OCI-M2 (cell line): ENCODE measurements around the gene SLTM.
"Not testable (repeated sequence)": the region's sequence is repeated elsewhere in the genome, so short reads cannot be mapped to it uniquely, and the experiment has no call there.

Experiments used
- DNase-seq: peaks from one replicate; lab custom pipeline; 2025; ENCODE audit not compliant: unreplicated experiment; lab: John Stamatoyannopoulos, UW

Gene SLTM

DNA sequence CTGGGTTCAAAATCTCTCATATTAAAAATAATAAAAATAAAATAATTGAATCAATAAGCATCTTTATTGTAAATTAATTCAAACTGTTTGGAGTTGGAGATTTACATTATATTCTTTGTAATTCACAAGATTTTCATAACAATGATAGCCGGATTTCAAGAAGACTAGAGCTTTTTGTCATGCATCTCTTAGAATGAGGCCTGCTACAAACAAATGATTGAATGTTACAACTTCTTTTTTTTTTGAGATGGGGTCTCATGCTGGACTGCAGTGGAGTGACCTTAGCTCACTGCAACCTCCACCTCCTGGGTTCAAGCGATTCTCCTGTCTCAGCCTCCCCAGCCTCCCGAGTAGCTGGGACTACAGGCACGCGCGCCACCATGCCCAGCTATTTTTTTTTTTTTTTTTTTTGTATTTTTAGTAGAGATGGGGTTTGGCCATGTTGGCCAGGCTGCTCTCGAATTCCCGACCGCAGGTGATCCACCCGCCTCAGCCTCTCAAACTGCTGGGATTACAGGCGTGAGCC lies 3.5 kb downstream of the SLTM start:
- DNase-seq, result no peak

DNA sequence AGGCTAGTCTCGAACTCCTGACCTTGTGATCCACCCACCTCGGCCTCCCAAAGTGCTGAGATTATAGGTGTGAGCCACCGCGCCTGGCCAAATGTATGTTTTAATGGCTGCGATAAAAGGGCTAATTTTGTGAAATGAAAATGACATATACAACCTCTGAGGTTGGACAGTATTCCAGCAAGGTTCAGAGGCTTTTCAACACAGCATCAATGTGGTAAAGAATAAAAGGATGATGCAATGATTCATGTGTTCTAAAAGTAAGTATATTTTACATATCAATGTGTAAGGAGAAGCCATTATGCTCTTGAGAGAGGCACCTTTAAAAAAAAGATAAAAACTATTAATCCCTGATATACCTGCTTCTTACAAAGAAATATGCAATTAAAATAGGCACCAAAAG lies 6.7 kb downstream of the SLTM start:
- no peak for DNase-seq

DNA sequence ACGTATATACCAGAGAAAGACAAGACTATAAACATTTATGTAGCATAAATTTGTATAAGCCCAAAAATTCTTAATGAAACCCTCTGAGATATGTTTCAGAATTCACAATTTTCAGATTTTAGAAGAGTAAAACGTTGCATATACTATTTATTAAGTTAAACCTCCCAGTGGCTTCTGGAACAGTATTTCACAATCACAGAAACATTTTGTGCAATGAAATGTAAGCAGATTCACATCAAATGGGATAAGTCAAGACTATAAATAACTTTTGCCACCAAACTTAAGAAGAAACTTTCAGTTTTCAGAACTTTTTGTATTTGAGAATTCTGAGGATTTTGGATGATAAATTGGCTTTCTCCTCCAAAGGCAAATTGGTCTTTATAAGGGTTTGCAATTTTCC lies 9.2 kb downstream of the SLTM start:
- DNase-seq, result no peak

DNA sequence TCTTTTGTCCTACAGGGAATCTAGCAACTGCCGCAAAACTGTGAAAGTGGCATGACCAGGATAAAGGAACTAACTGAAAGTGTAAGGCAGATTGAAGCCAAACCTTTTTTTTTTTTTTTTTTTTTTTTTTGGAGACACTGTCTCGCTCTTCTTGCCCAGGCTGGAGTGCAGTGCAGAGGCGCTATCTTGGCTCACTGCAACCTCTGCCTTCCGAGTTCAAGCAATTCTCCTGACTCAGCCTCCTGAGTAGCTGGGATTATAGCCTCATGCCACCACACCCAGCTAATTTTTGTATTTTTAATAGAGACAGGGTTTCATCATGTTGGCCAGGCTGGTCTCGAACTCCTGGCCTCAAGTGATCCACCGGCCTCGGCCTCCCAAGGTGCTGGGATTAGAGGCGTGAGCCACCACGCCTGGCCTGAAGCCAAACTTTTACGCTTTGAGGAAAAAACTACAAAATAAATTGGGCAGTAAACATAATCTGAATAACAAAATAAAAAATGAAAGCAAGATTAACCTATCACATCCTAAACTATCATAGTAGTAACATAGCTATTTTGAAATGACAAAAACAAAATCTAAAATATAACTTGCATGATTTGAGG lies 9.7 kb downstream of the SLTM start:
- no peak for DNase-seq

DNA sequence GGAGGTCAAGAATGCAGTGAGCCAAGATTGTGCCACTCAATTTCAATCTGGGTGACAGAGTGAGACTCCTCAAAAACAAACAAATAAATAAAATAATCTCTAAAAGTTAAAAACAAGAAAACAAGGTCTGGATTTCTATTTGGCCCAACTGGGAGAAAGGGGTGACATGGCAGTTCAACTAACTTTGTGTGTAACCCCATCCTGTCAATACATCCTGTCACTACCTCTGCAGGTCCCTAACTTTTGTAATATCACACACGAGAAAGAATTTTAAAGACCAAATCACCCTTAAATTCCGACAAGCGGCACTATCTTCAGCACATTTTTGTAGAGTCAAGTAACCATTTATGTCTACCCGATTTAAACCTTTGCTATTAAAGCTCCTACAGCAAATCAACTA lies 10.2 kb downstream of the SLTM start:
- no peak for DNase-seq

- DNase-seq, result no peak
These were observed 12.2 kb downstream of the SLTM start for GRCh38 chr15:58921267-58921790.

GRCh38 chr15:58920447-58920846 lies 13.0 kb downstream of the SLTM start:
- not testable (repeated sequence) for DNase-seq

DNA sequence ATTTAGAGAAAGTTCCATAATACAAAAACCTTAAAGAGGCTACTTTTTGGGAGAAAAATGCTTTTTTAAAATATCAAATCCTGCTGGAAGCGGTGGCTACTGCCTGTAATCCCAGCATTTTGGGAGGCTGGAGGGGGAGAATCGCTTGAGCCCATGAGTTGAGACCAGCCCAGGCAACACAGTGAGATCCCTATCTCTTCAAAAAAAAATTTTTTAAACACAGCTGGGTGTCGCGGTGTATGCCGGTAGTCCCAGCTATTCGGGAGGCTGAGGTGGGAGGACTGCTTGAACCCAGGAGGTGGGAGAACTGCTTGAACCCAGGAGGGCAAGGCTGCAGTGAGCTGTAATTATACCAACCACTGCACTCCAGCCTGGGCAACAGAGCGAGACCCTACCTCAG lies 14.2 kb downstream of the SLTM start:
- no peak for DNase-seq

DNA sequence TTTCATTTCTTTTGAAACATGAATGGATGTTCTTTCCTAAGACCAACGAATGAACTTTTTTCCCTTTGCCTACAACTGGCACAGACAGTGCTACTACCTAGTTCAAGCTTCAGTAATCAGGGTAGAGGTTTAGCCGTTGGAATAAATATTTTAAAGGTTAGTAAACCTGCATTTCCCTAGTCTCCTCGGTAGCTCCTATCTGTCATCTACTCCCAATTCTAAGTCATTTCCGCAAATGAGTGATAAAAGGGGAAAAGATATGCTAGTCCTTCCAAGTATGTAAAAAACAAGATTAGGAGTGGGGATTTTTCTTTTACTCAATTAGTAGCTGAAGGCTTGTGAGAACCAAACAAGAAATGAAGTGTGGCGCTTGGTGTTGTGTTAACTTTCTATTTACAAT lies 15.2 kb downstream of the SLTM start:
- DNase-seq, result no peak

- DNase-seq, result not testable (repeated sequence)
These were observed 15.8 kb downstream of the SLTM start for GRCh38 chr15:58917613-58918129.

DNA sequence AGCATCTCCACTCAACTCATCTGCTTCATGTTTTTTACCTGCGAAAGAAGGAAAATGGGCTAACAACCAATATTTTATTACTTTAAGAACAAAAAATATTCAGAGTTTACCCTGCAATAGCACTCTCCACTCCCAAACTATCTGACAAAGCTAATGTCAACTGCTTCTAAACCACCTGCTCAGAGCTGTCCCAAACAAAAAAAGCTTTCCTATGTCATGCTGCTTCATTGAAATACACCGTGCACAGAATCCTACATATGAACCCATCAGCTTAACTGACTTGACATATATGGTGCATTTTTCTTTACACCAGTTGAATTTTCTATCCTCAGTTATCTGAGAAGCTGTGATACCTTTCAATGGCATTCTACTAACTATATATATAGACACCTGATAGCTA lies 16.5 kb downstream of the SLTM start:
- no peak for DNase-seq

DNA sequence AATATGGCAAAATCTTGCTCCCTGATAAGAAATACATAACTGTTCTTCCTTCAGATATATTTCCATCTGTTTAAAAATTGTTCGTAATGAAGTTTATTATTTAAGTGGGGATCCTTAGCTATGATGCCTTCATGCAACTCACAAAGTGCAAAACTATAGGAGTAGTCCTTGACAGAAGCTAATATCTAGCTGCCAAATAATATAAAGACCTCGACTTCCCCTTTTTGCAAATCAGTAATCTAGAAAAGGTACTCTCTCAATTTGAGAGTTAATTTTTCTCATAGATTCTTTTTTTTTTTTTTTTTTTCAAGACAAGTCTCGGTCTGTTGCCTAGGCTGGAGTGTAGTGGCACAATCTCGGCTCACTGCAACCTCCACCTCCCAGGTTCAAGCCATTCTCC lies 23.0 kb downstream of the SLTM start:
- no peak for DNase-seq

- no peak for DNase-seq
These were observed 23.9 kb downstream of the SLTM start for GRCh38 chr15:58909616-58910015.

GRCh38 chr15:58908550-58909309 lies 24.7 kb downstream of the SLTM start:
- DNase-seq, result no peak

DNA sequence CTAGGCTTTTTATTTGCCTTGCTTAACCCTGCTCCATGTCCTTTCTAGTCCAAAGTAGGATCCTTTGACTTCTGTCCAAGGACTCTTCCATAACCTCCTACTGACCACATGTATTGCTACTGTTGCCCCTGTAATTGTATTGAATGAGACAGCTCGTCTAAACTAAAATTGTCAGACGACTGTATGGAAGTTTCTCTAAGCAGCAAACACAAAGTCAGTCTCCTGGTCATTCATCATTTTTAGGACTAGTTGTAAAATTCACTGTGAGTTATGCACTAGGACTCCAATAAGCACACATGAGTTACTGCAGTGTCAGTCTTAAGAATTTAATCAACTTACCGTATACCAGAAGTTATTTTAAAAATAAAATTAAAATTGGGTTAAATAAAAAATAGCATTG lies 32.8 kb downstream of the SLTM start:
- no peak for DNase-seq

DNA sequence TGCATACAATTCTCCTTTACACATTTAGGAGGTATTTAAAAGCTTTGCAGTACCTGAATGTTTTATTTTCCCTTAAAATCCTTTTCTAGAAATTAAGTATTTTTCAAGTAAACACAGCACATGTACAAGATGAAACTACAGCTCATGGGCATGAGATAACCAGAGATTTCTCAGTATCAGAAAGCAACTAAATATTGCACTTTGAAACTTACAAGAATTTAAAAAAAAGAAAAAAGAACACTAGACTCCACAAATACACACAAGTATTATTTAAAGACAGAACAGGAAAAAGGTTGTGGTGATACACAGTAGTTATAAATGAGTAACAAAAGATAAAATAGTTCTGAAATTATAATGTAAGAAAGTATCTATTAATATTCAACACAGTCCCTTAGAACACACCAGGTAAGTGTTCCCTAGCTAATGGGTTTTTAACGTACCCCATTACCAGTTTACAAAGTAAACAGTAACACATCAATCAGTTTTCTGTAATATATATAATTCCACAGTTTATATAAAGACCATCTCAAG lies 35.3 kb downstream of the SLTM start:
- DNase-seq, result no peak

DNA sequence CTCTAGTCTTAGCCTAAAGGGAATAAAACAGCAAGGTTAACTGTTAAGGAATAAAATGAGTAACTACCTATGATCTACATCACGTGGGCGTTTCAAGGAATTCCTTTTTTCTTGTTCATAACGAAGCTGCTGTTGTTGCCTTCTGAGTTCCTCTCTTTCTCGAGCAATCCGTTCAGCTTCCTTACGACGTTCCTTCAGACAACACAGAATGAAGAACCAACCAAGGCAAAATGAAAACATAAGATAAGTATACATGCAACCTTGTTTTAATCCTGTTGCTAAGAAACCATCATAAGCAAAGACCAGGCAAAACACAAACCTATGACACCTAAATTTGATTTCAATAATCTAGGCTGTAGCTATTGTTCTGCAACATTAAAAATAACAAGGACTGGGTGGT lies 44.1 kb downstream of the SLTM start:
- no peak for DNase-seq

GRCh38 chr15:58886921-58887320 lies 46.6 kb downstream of the SLTM start:
- DNase-seq, result no peak

DNA sequence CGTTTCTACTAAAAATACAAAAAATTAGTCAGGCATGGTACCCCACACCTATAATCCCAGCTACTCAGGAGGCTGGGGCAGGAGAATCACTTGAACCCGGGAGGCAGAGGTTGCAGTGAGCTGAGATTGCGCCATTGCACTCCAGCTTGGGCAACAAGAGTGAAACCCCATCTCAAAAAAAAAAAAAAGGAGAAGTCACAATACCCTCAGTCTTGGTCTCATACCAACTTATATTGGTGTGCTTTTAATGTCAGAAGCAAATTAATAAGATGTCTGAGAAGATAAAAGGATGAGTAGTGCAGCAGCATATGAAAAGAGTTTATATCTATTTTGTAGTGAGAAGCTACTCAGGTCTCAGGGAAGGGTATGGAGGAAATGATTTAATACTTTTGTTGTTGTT lies 49.6 kb downstream of the SLTM start:
- not testable (repeated sequence) for DNase-seq

- no peak for DNase-seq
These were observed 51.2 kb downstream of the SLTM start for GRCh38 chr15:58882243-58882642.

- no peak for DNase-seq
These were observed 53.2 kb downstream of the SLTM start for GRCh38 chr15:58880320-58880719.
